GM21529 (cell line): ENCODE data around the gene SMIM7.
"Not testable (repeated sequence)": the region's sequence is repeated elsewhere in the genome, so short reads cannot be mapped to it uniquely, and the experiment has no call there.

Experiments used
- ATAC-seq: cut with Tn5 transposase; IDR thresholded peaks from one replicate; pipeline ENCODE4 v1.9.1; 2021; ENCODE audit not compliant: unreplicated experiment

SMIM7 gene

DNA sequence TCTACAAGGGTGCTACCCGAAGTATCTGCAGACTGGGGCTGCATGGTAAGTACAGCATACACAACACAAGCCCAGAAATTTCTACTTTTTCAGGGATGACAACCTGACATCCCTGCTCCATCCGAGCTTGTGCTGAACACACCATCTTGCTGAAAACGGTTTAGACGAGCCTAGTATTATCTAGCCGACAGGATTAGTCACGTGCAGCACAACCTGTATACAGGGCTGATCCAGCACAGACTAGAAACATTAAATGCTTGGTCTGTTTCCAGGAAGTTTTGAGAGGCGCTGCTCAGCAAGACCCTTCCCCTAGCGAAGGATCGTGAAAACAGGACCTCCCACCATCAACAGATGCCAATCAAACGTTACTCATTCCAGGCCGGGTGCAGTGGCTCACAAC, 4.2 kb downstream of the SMIM7 start:
- no peak for ATAC-seq

DNA sequence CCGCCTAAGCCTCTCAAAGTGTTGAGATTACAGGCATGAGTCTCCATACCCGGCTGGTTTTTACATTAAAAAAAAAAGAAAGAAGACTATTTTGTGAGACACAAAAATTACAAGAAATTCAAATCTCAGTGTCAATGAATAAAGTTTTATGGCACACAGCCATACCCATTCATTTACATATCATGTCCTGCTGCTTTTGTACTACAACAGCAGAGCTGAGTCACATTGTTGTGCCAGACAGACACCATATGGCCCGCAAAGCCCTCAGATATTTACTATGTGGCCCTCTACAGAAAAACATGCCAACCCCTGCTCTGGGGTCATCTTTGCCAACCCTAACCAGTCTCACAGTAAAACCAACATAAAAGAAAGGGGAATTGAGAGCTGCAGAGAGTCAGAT, 5.3 kb downstream of the SMIM7 start:
- no peak for ATAC-seq

DNA sequence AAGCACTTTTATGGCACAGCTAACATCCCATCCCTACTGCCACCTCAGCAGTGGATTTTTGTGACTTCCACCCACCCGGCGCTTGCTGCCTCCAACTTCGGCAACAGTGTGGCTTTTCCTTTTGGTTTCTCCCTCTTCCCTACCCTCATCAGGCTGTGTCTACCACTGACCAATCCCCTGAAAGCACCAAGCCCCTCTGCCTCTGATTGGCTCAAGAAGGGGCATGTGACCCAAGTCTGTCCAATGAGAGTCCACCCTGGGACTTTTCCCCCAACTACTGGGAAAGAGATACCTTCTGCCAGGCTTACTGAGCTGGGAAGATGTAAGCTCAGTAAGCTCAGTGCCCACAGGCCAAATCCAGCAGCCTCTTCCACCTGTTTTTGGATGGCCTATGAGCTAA, 5.8 kb downstream of the SMIM7 start:
- ATAC-seq = no peak

DNA sequence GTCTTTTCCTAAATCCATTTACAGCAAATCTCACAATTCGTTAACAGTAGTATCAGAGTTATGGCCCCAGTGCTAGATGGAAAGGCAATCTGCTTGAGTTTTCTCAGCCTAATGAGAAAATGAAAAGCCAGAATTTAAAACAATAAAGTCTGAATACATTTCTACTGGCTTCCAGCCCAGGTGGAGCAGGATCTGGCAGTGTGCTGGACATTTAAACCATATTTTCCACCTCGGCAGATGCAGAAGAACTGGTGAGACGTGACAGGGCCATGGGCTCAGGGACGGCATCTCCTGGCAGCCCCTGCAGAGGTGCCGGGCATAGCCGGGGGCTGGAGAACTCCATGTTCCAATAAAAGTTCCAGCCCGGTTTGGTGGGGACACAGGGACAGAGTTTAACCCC, 7.1 kb downstream of the SMIM7 start:
- no peak for ATAC-seq

DNA sequence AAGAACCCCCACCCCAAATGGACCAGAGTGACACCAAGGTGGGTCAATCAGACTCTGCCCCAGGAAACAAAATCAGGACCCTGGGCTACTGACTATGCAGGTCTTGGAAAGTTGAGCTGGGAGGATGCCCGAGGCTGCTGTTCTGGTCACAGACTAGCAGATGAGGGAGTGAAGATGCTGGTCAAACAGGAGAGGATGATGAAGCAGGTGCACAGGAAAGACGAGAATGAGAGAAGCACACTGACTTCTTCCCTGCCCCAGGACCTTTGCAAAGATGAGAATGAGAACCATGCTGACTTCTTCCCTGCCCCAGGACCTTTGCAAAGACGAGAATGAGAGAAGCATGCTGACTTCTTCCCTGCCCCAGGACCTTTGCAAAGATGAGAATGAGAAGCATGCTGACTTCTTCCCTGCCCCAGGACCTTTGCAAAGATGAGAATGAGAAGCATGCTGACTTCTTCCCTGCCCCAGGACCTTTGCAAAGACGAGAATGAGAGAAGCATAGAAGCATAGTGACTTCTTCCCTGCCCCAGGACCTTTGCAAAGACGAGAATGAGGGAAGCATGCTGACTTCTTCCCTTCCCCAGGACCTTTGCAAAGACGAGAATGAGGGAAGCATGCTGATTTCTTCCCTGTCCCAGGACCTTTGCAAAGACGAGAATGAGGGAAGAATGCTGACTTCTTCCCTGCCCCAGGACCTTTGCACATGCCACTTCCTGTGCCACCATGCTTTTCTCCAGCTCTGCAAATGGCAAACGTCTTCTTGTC, 8.3 kb downstream of the SMIM7 start:
- ATAC-seq = not testable (repeated sequence)

DNA sequence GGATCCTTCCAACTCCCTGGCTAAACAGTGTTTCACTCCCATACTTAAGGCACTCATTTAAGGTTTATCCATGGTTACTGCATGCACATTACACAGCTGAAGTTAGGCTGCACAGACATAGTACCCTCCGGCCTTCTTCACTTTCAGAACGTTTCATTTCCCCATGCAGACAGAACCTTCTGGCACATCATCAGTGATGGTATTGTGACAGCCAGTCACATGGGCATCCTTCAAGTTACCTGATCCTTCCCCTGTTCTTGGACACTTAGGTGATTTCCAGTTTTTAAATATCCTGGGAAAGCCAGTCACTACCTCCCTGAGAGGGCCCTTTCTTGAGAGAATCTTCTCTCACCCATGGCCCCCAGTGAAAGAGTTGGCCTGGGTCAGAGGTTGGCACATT, 9.1 kb downstream of the SMIM7 start:
- no peak for ATAC-seq

DNA sequence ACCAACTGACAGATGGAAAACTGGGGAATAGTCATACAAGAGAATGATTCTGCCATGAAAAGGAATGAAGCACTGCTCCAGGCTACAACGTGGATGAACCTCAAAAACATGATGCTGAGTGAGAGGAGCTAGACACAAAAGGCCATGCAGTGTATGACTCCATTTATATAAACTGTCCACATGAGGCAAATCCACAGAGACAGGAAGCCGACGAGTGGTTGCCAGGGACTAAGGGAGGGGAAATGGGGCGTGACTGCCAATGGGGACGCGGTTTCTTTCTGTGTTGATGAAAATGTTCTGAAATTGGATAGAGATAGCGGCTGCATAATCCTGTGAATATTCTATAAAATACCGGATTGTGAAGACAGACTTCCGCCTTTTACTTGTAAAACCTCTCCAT, 10.2 kb downstream of the SMIM7 start:
- ATAC-seq = no peak

DNA sequence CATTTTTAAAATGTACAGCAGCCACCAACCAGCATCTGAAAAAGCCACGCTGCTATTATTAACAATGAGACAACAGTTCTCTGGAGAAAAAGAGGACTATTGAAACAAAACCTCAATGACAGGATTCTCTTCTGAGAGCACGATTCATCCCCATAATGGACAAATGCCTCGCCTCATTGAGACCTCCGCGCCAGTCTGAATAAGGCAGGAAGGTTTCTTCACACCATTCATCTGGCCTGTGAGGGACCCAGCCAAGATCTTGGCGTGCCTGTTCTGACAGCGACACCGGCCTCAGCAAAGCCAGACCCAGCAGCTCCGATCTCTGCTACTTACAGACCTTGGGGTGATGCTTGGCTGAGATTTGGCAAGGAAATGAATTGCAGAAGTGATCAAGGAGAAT, 14.8 kb downstream of the SMIM7 start:
- no peak for ATAC-seq

DNA sequence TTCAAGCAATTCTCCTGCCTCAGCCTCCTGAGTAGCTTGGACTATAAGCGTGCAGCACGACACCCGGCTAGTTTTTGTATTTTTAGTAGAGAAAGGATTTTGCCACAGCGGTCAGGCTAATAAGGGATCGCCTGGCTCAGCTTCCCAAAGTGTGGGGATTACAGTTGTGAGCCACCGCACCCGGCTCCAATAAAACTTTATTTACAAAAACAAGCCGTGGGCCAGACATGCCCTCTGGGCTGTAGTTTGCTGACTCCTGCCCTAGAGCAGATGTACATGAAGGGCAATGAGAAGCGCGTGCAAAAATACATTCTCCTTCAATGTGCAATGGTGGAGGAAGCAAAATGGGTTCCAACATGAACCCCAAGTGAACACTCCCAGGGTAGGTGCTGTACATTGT, 18.2 kb downstream of the SMIM7 start:
- ATAC-seq = no peak

DNA sequence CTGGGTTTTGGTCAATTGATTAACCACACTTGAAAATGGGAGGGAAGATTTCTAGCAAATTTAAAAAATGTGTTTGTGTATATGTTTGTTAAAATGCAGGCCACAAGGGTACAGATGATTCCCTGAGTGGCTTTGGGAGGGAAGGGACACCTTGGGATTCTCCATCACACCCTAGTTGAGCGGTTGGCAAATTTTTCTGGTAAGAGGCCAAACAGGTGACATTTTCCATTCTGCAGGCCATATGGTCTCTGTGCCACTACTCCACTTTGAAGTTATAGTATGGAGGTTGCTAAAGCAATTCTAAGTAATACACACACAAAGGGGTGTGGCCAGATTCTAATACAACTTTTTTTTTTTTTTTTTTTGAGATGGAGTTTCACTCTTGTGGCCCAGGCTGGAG, 19.0 kb downstream of the SMIM7 start:
- no peak for ATAC-seq

DNA sequence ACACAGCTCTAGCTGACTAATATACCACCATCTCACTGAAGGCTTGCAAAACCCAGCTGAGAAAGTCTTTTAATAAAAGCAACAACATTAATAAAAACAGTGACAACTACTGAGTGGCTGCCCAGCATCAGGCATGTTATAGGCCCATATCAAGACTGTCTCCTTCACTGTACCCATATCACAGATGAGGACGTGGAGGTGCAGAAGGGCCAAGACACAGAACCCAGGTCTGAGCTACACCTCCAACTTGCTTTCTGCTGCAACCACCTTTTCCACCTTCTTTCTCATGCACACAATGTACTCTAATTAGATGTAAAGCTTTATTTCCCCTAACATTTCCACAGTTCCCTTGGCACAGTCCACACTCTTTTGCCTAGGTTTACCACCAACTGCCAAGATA, 21.3 kb downstream of the SMIM7 start:
- no peak for ATAC-seq

DNA sequence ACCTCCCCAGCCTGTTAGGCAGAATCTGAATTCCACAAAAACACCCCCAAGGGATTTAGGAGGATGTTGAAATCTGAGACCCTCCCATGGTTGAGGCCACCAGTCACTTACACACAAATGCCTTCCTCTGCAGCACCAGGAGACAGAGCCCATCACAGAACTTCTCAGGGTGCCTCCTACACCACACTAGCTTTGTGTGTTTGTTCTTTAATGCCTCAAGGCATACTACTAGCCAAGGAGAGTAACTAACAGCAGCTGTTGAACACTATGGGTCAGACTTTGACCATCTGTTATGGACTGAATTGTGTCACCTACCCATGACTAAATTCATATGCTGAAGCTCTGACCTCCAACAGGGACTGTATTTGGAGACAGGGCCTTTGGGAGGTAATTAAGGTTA, 22.4 kb downstream of the SMIM7 start:
- no peak for ATAC-seq

DNA sequence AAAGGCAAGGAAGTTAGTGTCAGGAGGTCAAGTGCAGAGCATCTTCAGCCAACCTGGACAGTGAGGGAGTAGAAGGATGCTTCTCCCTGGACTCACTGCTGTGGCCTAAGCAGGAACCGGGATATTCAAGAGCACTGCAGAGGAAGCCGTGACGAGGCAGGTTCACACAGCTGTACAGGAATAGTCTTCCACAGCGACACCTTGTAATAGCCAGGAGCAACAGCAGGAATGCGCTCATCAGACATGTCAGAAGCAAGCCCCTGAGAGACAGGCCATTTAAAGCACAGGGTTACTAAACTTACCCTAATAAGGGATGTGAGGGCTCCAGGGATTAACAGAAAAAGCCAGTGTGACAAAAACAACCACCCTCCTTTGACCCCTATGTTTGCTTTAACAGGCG, 28.5 kb downstream of the SMIM7 start:
- no peak for ATAC-seq

DNA sequence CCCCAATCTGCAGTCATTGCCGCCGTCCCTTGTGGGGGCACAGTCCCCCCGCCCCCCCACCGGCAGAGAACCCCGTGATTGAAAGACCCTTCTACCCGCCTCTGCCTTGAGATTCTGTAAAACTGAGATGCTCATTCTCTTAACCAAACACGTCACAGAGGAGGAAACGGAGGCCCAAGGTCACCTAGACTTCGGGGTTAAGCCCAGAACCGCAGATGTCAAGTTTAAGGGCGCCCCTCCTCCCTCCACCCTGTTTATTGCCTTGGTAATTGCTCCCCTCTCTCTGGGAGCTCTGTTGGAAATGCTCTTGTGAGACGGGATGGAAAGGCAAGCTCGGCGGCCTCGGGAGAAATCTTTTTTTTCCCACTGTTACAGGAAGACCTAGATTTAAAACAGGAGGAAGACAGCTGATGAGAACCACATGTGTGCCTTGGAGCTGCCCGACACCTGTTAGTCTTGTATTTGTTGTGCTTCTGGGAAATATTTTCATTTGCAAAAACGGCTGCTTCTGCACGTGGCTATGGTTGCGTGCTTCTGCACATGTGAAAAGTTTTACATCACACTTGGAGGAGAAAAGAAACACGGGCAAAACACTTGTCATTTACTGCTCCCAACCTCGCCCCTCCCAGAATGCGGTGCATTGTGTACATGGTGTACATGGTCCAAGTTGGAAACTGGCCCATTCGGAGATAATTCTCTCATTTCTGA, 30.8 kb downstream of the SMIM7 start:
- ATAC-seq = no peak

DNA sequence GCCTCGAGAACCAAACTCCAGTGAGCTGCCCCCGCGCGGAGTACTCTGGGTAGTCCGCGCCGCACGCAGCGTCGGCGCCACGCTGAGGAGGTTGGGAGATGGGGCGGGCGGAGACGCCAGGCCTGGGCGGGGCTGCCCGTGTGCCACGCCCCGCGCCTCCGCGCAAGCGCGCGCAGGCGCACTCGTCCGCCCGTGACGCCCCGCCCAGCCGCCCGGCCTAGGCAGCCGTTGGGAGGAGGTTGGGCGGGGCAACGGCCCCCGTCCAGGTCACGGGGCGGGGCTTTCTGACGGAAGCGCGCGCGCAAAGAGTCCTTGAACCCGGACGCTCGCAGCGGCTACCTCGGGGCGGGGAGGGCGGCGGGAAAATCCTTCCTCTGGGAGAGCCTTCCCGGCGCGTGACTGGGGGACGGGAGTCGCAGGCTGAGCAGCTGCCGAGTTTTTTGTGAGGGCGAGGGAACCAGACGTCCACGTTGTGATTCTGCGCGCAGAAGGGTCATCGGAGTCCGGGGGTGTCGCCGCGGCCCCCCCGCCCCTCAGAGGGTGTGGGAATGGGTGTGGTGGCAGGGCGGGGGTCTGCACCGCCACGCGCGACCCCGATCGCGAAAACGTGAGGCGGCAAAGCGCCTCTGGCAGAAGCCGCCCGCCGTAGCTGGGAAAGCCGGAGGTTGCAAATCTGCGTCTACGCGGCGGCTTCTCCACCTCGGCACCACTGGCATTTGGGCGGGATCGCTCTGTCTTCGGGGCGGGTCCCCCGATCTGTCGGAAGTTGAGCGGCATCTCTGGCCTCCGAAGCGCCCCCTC, 31.6 kb downstream of the SMIM7 start, which contains the start of gene MED26:
Gene MED26, minus strand, starts transcription at position 22 of the 801 bp plus-strand sequence. CDS start 261 bp downstream, outside the sequence.
- peak; percentile 72 for ATAC-seq

DNA sequence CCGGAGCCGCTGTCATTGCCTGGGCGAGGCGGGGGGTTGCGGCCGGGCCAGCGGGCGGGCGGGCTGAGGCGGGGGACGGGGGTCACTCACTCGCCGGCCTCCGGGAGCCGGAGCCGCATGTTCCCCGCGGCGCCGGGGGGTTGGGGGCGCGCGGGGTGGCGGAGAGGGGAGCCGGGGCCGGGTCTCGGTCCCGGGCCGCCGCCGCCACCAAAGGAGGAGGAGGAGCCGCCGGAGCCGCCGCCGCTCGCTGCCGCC, 32.1 kb downstream of the SMIM7 start:
- no peak for ATAC-seq

DNA sequence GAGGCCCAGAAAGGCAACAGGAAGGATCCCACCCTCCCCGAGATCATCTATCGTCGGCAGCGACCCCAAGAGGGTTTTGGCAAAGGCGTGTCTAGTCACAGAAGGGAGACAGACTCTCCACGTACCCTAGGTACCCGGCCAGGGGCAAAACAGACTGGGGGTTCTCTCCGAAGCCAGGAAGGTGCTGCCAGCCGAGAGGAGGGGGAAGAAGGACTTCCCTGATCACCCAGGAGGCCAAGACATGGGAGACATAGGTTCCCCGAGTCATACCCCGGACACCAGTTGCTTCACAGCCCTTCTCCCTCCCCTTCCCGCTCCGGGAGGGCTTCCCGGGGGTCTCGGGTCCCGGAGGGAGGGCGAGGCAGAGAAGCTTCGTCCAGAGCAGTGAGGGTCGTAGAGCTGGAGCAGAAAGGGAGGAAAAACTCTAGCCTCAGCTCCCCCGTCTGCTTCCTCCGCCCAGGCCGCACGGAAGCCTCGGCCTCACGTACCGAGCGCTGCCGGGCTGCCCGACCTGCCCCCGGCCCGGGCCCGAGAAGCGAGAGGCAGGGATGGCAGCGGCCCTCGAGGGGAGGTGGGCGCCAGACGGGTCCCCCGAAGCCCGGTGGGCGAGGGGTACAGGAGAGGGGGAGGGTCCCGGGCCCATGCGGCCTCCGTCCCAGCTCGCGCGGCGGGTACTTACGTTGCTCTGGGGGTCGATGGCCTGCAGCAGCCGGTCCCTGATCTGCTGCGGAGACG, 32.6 kb downstream of the SMIM7 start:
- ATAC-seq = no peak

DNA sequence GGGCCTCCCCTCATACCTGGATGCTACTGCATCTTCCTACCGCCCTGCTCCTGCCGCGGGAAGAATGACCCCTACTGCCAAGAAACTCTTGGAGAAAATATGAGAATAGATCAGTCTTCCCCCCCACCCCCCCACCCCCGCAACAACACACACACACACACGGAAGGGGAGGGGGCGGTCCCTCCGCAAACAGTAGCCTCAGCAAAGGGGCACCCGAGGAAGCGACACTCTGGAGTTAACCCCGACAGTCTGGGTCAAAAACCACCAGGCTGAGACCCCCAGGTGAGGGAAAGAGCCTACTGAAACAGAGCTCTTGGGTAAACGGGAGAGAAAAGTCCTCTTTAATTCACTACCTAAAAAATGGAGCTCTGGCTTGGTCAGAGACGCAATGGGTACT, 33.1 kb downstream of the SMIM7 start:
- ATAC-seq = no peak

DNA sequence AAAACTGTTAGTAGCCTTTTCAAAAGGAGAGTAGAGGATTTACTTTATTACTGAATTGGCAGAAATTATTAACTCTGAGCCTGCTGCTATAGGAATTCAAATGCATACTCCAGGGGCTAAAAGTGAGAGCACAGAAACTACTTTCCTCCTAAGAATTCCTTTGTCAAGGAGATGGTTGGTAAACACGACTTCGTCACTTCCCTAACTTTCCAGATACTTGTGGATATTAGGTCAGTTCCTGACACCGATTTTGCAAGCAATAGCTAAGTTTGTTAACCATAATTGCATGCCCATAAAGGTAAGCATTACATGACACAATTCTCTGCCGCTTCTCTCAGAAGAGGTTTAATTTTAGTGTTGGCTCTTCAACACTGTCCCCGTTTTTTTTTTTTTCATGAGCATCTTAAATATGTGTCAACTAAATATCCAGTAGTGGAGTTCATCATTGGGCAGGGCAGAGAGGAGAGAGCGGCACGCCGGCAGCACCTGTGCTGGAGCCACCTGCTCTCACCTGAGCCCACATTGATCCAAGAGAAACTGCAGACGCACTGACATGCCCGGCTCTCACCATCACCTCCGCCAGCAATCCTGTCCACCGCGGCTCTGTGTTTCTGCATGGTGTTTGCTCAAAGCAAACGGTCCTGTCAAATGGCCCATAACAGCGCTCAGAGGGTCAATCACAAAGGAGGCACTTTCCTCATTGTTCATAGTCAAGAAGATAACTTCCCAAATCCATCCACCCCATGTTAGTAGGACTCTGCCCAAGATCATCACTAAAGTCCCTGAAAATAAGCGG, 34.6 kb downstream of the SMIM7 start:
- no peak for ATAC-seq

DNA sequence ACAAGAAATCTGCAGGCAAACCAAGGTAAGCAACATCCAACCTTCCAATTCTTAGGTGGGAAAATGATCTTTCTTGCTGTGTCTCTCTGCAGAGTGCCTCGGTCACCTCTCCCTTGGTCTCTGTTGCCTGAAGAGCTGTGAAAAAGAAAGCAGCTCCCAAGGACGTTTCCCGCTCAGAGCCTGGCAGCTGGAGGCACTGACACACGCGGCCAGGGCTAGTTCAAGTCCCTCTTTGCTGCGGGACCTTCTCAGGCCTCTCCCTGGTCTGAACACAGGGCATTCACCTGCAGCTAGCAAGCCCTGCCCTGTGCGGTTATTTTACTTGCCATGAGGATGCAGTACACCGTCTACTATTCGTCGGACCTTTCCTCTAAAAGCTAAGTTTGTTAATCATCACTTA, 35.7 kb downstream of the SMIM7 start:
- no peak for ATAC-seq

DNA sequence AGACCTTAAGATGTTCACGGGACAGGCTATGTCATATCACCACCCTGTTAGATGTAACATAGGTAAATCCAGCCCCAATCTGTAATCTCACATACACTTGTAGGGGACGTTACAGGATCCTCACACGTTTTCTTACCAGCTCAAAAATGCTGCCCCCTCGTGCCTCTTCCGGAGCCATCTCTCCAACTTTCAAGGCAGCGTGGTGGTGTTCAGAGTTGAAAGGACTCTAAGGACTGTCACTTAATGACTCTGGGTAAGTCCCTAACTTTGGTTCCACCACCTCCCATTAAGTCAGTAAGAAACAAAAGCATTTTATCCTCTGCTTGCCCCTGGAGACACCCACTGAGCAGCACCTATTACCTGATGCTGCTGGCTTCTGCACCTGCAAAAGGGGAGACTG, 36.4 kb downstream of the SMIM7 start:
- ATAC-seq = no peak
